Colonic mucosa (tissue), 4 donors: ENCODE results near the gene RGS1. TPM values are rescaled to one million over a fixed set of nuclear protein-coding genes. Genes with fewer than 3 reads are reported as not detected.
A peak's percentile ranks its signal among the peaks of the same experiment; 100 is the strongest.
"Not testable (repeated sequence)": the region's sequence is repeated elsewhere in the genome, so short reads cannot be mapped to it uniquely, and the experiment has no call there.

ENCODE experiments used
- DNase-seq: peaks from one replicate; pipeline ENCODE4 v3.0.0-alpha.2; 2020
- H3K27ac ChIP-seq: fragments of 200-600 bp; one replicate; pipeline ENCODE4 v1.8.0; 2021
- H3K27me3 ChIP-seq: fragments of 200-600 bp; one replicate; pipeline ENCODE4 v1.8.0; 2021
- H3K36me3 ChIP-seq: fragments of 200-600 bp; one replicate; pipeline ENCODE4 v1.8.0; 2021
- H3K4me1 ChIP-seq: fragments of 200-600 bp; one replicate; pipeline ENCODE4 v1.8.0; 2021; ENCODE audit warnings: mild to moderate bottlenecking
- H3K4me3 ChIP-seq: fragments of 200-600 bp; one replicate; pipeline ENCODE4 v1.8.0; 2021
- H3K9ac ChIP-seq, 2 donors: one replicate each; pipeline ENCODE4 v1.7.0; 2013; ENCODE audit warnings: control low read depth in 2 of 2, low read depth in 2 of 2, low read length in 2 of 2
- H3K9me3 ChIP-seq: fragments of 200-600 bp; one replicate; pipeline ENCODE4 v1.8.0; 2021
- CTCF ChIP-seq: fragments of 200-600 bp; IDR thresholded peaks from one replicate; pipeline ENCODE4 v1.8.0; 2022; ENCODE audit warnings: antibody characterized with exemption, mild to moderate bottlenecking
- intact Hi-C: fragments of 100-400 bp; cut with DNase I; formaldehyde crosslinking; loops from one replicate; pipeline ENCODE4 v1.14.1; 2022
- total RNA-seq, 2 donors: library from RNA; stranded (reverse); fragmentation: NEBNext Ultra II Directional in 1 of 2; extraction: Animal tissue kit (Norgen Biotek cat#: 25700) in 1 of 2; gene quantifications; one replicate each; pipeline ENCODE4 v1.2.1, GENCODE V29; 2021
- donor health status: healthy.
- donor health status: DM: no; HTN: no; CAD: no.
- donor health status: DM: no; HTN: no; CAD: no.

RGS1 gene
- total RNA-seq, 2 donors from 2014 or later = 8.0 to 21.3 TPM

GRCh38 chr1:192530254-192530653 is 45.3 kb upstream of the RGS1 start:
- peak overlapping the region; percentile 10 for H3K27ac ChIP-seq
- H3K4me1 ChIP-seq = peaks cover 3% of the 10 kb centered on the region
- H3K36me3 ChIP-seq = no peaks in the 10 kb centered on the region
- H3K9ac ChIP-seq = no peak overlapping the region
- no peaks in the 10 kb centered on the region for H3K27me3 ChIP-seq
- TF ChIP-seq CTCF = no peak
- intact Hi-C loops = no loop called here
- no peak overlapping the region for H3K4me3 ChIP-seq
- DNase-seq = no peak
- H3K9me3 ChIP-seq = no peaks in the 10 kb centered on the region

GRCh38 chr1:192531037-192531703 is 44.4 kb upstream of the RGS1 start:
- H3K27me3 ChIP-seq, H3K27ac ChIP-seq, H3K9me3 ChIP-seq, H3K36me3 ChIP-seq, H3K4me1 ChIP-seq, H3K9ac ChIP-seq, H3K4me3 ChIP-seq, intact Hi-C loops: not testable (repeated sequence)
- DNase-seq = peak; percentile 27

GRCh38 chr1:192534666-192535065 is 40.9 kb upstream of the RGS1 start:
- no peak for DNase-seq
- Histone ChIP-seq H3K9me3 (no peaks in the 10 kb centered on the region), H3K27me3 (no peaks in the 10 kb centered on the region), H3K9ac (no peak overlapping the region), H3K27ac (no peak overlapping the region), H3K36me3 (no peaks in the 10 kb centered on the region), H3K4me1 (no peaks in the 10 kb centered on the region), H3K4me3 (no peak overlapping the region)
- no peak for TF ChIP-seq CTCF
- intact Hi-C loops = no loop called here

- intact Hi-C loops = no loop called here
- no peaks in the 10 kb centered on the region for H3K9me3 ChIP-seq
- no peak for TF ChIP-seq CTCF
- H3K4me3 ChIP-seq = no peak overlapping the region
- H3K27ac ChIP-seq = no peak overlapping the region
- H3K9ac ChIP-seq = no peak overlapping the region
- DNase-seq = no peak
- H3K36me3 ChIP-seq = no peaks in the 10 kb centered on the region
- H3K27me3 ChIP-seq = no peaks in the 10 kb centered on the region
- H3K4me1 ChIP-seq = no peaks in the 10 kb centered on the region
Observed at GRCh38 chr1:192535916-192536664, 39.5 kb upstream of the RGS1 start.

- no peak overlapping the region for H3K4me3 ChIP-seq
- H3K9me3 ChIP-seq = no peaks in the 10 kb centered on the region
- DNase-seq = no peak
- no peaks in the 10 kb centered on the region for H3K36me3 ChIP-seq
- H3K4me1 ChIP-seq = no peaks in the 10 kb centered on the region
- intact Hi-C loops = no loop called here
- peak overlapping the region in 1 of 2 donors; percentile 27 for H3K9ac ChIP-seq
- TF ChIP-seq CTCF = no peak
- no peaks in the 10 kb centered on the region for H3K27me3 ChIP-seq
- peak overlapping the region; percentile 30 for H3K27ac ChIP-seq
Observed at GRCh38 chr1:192538407-192539296, 36.9 kb upstream of the RGS1 start.
